ENCODE data around the gene NOL9. TPM values are rescaled to one million over a fixed set of nuclear protein-coding genes. Genes with fewer than 3 reads are reported as not detected.

Gene NOL9
- total RNA-seq, 4 donors from 2014 or later, result 19.4 to 33.6 (median 27.5) TPM

DNA sequence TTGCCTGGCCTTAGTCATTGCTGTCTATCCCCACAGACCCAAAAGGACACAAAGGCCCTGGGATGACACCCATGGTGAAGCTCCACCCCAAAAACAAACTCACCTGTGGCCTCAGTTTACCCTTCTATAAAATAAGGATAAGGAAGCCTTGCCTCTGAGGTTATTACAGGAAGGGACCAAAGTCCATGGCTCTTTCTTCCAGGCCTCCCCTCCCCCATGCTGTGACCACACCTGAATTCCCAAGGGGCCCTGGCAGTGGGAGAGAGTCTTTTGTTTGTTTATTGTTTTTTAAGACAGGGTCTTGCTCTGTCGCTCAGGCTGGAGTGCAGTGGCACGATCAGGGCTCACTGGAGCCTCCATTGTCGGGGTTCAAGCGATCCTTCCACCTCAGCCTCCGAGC lies 77.8 kb downstream of the NOL9 start:
- H3K27ac ChIP-seq, result no peak overlapping the region
- H3K4me3 ChIP-seq, result no peak overlapping the region
- peaks cover 28% of the 10 kb centered on the region for H3K4me1 ChIP-seq
- no peaks in the 10 kb centered on the region for H3K27me3 ChIP-seq
- WGBS, result 79% methylated on average over 5 of the region's 5 CpGs
- peaks cover 20% of the 10 kb centered on the region for H3K36me3 ChIP-seq
- no peak for DNase-seq (ENCODE audit: low spot score in 2 of 2)
- no peaks in the 10 kb centered on the region for H3K9me3 ChIP-seq
- TF ChIP-seq POLR2A (IDR thresholded peaks at IDR 0.05) (no peak), POLR2AphosphoS5 (IDR thresholded peaks at IDR 0.05) (no peak), EP300 (IDR thresholded peaks at IDR 0.05) (no peak)
- TF ChIP-seq, protein P1, sequence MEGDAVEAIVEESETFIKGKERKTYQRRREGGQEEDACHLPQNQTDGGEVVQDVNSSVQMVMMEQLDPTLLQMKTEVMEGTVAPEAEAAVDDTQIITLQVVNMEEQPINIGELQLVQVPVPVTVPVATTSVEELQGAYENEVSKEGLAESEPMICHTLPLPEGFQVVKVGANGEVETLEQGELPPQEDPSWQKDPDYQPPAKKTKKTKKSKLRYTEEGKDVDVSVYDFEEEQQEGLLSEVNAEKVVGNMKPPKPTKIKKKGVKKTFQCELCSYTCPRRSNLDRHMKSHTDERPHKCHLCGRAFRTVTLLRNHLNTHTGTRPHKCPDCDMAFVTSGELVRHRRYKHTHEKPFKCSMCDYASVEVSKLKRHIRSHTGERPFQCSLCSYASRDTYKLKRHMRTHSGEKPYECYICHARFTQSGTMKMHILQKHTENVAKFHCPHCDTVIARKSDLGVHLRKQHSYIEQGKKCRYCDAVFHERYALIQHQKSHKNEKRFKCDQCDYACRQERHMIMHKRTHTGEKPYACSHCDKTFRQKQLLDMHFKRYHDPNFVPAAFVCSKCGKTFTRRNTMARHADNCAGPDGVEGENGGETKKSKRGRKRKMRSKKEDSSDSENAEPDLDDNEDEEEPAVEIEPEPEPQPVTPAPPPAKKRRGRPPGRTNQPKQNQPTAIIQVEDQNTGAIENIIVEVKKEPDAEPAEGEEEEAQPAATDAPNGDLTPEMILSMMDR (IDR thresholded peaks at IDR 0.05), result no peak

DNA sequence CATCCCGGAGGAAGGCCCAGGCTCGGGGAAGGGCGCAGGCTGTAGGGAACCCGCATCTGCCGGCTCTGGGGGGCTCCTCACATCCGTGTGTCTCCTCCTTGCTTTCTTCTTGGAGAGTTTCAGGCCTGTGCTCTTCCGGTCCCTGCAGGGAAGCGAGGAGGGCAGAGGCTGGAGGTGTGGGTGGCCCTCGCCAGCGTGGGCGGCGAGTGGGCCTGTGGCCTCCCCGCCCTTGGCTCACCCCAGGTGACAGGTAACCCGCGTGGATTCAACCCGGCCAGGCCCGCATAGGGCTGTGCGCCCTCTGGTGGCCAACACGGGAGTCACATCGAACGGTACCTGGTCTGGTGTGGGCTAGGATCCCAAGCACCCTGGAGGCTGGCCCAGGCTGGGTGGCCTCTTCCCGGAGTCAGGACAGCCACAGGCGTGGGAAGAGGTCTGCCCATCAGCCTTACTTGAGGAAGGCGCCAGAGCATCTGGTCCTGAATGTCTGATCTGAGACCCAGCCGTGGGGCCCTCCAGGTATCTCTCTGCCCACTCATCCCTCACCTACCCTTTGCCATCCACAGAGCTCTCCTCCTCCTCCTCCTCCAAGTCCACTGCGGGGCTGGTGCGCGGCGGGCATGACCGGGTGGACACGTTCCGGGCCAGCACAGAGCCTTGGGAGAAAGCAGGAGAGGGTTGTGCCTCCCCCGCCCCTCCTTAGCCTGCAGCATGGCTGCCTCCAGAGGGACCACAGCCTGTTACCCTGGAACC lies 78.8 kb downstream of the NOL9 start:
- Histone ChIP-seq H3K27ac (no peak overlapping the region), H3K4me1 (peaks cover 35% of the 10 kb centered on the region), H3K36me3 (peaks cover 29% of the 10 kb centered on the region), H3K27me3 (no peaks in the 10 kb centered on the region), H3K9me3 (no peaks in the 10 kb centered on the region), H3K4me3 (no peak overlapping the region)
- no peak for TF ChIP-seq POLR2AphosphoS5 (IDR thresholded peaks at IDR 0.05)
- TF ChIP-seq, protein P1 (IDR thresholded peaks at IDR 0.05), result peak; percentile 46 to 92
- no peak for DNase-seq (ENCODE audit: low spot score in 2 of 2)
- 48% methylated on average over 15 of the region's 33 CpGs for WGBS

DNA sequence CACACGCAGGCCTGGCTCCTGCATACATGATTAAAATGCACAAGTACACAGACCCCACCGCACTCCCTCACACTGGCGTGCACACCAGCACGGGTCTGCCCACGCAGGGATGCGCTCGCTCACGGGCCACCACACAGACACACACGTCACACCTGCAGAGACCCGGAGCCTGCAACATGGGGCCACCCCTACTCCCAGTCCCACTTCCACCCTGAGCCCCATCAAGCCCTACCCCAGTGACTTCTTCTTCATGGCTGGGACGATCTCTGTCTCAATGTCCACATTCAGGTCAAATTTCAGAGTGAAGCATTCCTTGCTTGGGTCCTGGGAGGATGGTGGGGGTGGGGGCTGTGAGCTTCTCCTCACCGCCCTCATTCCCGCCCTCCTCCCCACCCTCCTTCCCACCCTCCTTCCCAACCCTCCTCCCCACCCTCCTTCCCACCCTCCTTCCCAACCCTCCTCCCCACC lies 79.5 kb downstream of the NOL9 start:
- DNase-seq (ENCODE audit: low spot score in 2 of 2), result no peak
- 77% methylated on average over 12 of the region's 13 CpGs for WGBS
- no peaks in the 10 kb centered on the region for H3K9me3 ChIP-seq
- TF ChIP-seq, protein P1 (IDR thresholded peaks at IDR 0.05), result no peak
- no peak for TF ChIP-seq EP300 (IDR thresholded peaks at IDR 0.05)
- no peak for TF ChIP-seq POLR2A (IDR thresholded peaks at IDR 0.05)
- no peak for TF ChIP-seq POLR2AphosphoS5 (IDR thresholded peaks at IDR 0.05)
- H3K4me3 ChIP-seq, result no peak overlapping the region
- no peaks in the 10 kb centered on the region for H3K27me3 ChIP-seq
- H3K27ac ChIP-seq, result no peak overlapping the region
- peaks cover 35% of the 10 kb centered on the region for H3K4me1 ChIP-seq
- peaks cover 36% of the 10 kb centered on the region for H3K36me3 ChIP-seq

DNA sequence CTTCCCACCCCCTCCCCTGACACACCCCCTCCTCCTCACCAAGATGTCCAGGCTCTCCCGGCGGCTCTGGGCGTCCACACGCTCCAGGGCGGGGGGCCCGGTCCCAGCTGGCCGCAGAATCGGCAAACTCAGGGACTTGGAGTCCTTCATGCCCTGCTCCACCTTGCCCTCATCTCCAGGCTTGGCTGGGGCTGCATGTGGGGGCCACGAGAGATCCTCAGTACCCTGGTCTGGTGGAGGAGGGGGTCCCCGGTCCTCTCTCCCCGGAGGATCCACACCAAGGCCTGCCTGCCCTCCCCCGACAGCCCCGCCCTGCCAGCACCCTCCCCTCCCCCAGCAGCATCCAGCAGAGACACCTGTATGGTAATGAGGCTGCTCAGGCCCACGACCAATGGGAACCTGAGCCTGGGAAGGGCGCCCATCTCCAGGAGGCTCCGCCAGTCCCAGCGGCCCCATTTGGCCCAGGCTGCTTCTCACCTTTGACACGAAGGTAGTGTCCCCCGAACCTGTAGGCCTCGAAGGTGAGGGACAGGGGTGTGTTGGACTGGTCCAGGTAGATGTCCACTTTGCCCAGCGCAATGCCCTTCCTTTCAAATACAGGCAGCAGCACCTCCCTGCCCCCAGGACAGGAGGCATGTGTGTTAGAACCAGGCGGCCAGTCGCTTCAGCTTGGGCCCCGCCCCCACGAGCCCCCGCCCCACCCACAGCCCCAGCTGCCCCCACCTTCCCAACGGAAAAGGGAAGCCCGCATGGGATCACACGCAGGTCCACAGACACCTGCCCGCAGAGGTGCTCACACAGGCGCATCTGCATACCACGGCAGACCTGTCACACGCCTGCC lies 80.1 kb downstream of the NOL9 start:
- no peak for DNase-seq (ENCODE audit: low spot score in 2 of 2)
- TF ChIP-seq POLR2A (IDR thresholded peaks at IDR 0.05), result no peak
- no peak for TF ChIP-seq POLR2AphosphoS5 (IDR thresholded peaks at IDR 0.05)
- no peak for TF ChIP-seq EP300 (IDR thresholded peaks at IDR 0.05)
- TF ChIP-seq, protein P1 (IDR thresholded peaks at IDR 0.05), result no peak
- 72% methylated on average over 17 of the region's 33 CpGs for WGBS
- Histone ChIP-seq H3K4me1 (peaks cover 35% of the 10 kb centered on the region), H3K27me3 (no peaks in the 10 kb centered on the region), H3K36me3 (peaks cover 41% of the 10 kb centered on the region), H3K27ac (no peak overlapping the region), H3K9me3 (no peaks in the 10 kb centered on the region), H3K4me3 (no peak overlapping the region)

DNA sequence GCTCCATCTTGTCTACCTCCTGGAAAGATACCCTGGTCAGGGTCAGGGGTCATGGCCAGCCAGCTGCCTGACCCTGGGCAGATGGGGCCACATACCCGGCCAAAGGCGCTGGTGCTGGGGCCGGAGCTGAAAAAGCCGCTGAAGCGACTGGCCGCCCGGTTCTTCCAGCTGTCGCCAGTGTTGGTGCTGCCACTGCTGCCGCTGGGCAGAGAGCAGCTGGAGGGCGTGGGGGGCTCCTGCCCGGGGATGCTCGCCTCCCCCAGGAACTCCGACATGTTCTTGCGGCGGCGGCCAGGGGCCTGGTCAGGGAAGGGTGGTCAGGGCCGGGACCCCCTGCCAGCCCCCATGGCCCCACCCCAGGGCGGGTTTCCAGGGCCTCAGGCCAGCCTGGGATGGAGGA lies 81.2 kb downstream of the NOL9 start:
- no peak overlapping the region for H3K4me3 ChIP-seq
- peak overlapping the region; percentile 57 for H3K27ac ChIP-seq
- TF ChIP-seq, protein P1 (IDR thresholded peaks at IDR 0.05), result no peak
- no peak for TF ChIP-seq POLR2A (IDR thresholded peaks at IDR 0.05)
- TF ChIP-seq POLR2AphosphoS5 (IDR thresholded peaks at IDR 0.05), result no peak
- no peak for TF ChIP-seq EP300 (IDR thresholded peaks at IDR 0.05)
- H3K9me3 ChIP-seq, result no peaks in the 10 kb centered on the region
- H3K27me3 ChIP-seq, result no peaks in the 10 kb centered on the region
- H3K36me3 ChIP-seq, result peaks cover 51% of the 10 kb centered on the region
- no peak for DNase-seq (ENCODE audit: low spot score in 2 of 2)
- peaks cover 35% of the 10 kb centered on the region for H3K4me1 ChIP-seq
- WGBS, result 100% methylated on average over 4 of the region's 18 CpGs
